GM18505 (cell line): ENCODE results near the gene DHDDS.
"Not testable (repeated sequence)": the region's sequence is repeated elsewhere in the genome, so short reads cannot be mapped to it uniquely, and the experiment has no call there.

Experiments
- ATAC-seq: cut with Tn5 transposase; IDR thresholded peaks from one replicate; pipeline ENCODE4 v1.9.1; 2021; ENCODE audit not compliant: unreplicated experiment
- POLR2A ChIP-seq: IDR thresholded peaks from 4 replicates; pipeline ENCODE4 v1.6.1; 2011; ENCODE audit warnings: borderline replicate concordance; ENCODE audit not compliant: insufficient read depth, insufficient read length; ENCODE audit errors: extremely low read depth

The DHDDS gene

DNA sequence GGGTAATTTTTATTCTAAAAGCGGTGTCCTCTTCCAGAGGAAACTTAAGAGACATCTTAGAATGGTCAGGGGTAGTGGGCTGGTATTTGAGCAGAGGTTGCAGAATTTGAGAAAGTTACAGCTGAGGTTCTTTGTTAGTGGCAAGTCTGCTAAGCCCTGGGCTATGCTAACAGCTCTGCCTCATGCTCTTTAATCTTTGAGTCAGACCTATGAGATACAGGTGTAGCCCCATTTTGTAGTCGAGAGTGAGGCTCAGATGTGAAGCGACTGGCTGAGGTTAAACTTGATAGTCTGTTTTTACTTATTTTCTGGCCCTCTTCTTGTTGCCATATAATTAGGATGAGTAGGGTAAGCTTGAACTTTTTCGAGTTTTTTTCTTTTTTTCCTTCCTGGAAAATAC is 44.8 kb downstream of the DHDDS start:
- ATAC-seq, result no peak
- peak; percentile 31 for TF ChIP-seq POLR2A

DNA sequence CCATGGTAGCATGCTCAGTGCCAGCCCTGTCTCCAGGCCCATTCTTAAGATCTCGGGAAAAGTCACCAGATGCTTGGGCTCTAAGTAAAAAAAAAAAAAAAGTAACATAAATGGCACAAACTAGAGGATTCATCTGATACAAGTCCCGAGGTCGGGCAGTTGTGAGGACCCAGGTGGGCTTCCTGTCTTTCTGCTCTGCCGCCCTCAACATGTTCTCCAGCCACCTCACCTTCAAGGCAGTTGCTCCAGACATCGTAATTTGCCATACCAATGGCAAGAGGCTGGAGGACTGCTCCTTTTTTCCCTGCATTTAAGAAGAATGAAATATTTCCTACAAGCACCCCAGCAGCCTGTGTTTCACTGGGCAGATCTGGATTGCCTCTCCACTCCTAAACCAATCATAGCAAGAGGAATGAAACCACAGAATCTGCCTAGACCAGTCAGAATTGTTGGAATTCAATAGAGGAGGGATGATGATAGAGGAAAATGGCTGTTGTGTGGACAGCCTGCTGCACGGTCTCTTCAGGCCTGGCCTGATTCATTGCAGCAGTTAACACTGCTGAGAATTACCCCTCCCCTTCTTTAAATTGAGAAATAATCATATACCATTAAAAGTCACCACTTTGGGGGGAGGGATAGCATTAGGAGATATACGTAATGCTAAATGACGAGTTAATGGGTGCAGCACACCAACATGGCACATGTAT is 45.5 kb downstream of the DHDDS start:
- no peak for ATAC-seq
- no peak for TF ChIP-seq POLR2A

DNA sequence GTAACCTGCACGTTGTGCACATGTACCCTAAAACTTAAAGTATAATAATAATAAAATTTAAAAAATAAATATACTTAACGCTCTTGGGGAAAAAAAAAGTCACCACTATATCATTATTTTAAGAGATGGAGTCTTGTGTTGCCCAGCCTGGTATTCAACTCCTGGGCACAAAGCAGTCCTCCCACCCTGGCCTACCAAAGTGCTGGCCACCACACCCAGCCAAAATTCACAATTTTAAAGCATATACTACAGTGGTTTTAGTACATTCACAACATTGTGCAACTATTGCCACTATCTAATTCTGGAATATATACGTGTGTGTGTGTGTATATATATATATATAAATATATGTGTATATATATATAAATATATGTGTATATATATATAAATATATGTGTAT is 46.0 kb downstream of the DHDDS start:
- TF ChIP-seq POLR2A, result no peak
- ATAC-seq, result no peak

DNA sequence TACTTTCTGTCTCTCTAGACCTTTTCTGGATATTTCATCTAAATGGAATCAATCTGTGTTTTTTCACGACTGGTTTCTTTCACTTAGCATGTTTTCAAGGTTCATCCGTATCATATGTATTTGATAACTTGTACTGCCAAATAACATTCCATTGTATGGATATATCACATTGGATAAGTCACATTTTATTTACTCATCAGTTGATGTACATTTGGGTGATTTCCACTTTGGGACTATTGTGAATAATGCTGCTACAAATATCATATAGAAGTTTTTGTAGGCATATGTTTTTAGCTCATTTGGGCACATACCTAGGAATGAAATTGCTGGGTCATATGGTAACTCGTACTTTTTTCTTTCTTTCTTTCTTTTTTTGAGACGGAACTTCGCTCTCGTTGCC is 46.9 kb downstream of the DHDDS start:
- no peak for TF ChIP-seq POLR2A
- no peak for ATAC-seq

DNA sequence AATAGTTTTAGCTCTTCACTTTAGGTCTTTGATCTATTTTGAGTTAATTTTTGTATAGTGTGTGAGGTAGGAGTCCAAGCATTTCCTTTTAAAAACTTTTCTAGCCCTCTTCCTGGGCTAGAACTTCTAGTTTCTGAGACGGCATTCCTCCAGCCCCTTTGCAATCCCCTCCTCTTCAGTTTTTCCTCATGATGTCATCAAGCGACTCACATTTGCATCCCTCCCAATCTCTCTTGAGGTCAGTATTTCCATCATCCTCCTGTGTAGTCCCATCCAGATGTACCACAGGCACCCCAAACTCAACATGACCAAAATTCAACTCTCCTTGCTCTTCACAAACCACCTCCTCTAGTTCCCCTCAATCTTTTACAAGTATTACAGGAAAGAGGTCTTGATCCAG is 50.8 kb downstream of the DHDDS start:
- ATAC-seq, result no peak
- TF ChIP-seq POLR2A, result no peak

DNA sequence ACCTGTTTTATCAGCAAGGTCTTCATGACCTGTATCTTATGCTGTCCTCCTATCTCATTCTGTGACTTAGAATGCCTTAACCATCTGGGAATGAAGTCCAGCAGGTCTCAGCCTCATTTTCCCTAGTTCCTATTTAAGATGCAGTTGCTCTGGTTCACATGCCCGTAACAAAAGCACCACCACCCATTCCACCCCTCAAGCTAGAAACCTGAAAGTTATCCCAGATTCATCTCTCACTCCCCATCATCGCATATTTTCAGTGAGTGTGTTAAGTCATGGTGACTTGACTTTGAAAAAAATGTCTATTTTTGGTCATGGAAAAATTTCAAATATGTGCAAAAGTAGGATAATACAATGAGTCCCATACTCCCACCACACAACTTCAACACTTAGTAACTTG is 51.9 kb downstream of the DHDDS start:
- no peak for ATAC-seq
- no peak for TF ChIP-seq POLR2A

DNA sequence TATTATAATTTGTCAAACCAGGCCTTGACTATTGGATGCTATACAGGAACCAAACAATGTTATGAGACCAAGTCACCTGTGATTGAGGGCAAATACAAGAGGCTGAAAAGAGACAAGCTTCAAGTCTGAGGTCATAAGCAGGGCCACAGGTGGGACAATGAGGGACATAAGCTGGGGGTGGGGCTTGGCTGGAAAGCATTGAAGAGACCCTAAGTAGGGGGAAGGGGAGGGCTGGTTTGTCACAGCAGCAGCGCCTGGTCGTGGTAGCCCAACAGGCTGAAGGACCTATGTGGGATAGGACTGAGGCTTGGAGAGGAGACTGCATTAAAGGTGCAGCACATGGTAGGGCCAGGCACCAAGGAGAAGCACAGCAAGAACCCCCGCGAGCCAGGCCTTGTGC is 58.0 kb downstream of the DHDDS start:
- TF ChIP-seq POLR2A, result no peak
- no peak for ATAC-seq

DNA sequence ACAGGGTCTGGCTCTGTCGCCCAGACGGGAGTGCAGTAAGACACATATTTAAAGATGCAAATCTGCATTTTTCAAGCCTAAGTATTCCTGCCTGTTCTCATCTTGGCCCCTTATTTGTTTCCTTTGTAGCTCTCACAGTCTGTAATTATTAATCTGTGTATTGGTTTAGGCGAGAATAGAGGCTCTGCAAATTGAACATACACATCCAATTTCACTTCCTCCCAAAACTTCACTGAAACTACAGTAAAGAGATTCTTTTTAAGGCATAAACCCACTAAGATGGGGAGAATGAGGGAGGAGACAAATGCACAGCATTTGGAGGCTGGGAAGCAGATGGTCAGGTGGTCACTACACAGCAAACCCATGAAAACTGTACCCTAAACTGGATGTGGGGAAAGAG is 61.1 kb downstream of the DHDDS start:
- no peak for ATAC-seq
- no peak for TF ChIP-seq POLR2A

DNA sequence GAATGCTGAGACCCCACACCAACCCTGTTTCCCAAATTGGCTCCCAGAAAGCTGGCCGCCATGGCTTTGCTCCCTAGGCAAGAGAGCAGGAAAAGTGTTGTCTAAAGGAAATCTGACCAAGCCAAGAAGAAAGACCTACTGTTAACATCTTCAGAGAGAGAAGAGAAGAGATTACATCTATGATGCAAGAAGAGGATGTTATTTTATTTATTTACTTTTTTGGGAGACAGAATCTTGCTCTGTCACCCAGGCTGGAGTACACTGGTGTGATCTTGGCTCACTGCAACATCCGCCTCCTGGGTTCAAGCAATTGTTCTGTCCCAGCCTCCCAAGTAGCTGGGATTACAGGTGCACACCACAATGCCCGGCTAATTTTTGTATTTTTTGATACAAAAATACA is 61.8 kb downstream of the DHDDS start:
- TF ChIP-seq POLR2A, result no peak
- no peak for ATAC-seq

DNA sequence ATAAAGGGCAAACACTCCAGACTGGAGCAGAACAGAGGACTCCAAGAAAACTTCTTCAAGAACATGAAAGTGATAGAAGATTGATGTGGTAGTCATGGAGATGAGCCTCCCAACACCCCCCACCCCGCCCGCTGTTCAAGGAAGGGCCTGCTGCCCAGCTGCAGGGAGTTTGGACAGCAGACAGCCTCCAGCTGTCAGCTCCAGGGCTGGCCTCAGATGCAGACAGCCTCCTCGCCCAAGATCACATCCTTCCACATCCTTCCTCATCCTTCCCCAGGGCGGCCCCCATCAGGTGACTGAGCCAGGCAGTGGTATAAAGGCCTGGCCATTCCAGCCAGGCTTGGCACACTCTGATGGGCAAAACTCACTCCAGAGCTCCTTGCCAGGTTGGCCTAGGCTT is 64.7 kb downstream of the DHDDS start:
- TF ChIP-seq POLR2A, result no peak
- ATAC-seq, result no peak

DNA sequence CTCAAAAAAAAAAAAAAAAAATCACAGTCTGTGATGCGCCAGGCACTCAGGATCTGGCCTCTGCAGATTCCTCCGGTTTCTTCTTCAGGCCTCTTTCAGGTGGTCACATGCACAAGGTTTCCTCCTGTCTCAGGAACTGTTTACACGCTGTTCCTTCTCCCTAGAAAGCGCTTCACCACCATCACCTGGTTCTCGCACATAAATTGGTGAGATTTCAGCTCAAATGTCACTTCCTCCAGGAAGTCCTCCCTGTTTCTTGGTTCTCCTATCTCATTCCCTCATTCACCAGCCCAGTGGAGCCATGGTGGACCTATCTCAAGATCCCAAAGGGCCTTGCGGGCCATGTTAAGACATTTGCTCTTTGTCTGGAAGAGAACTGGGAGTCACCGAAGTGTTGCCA is 66.8 kb downstream of the DHDDS start:
- ATAC-seq, result no peak
- TF ChIP-seq POLR2A, result no peak

DNA sequence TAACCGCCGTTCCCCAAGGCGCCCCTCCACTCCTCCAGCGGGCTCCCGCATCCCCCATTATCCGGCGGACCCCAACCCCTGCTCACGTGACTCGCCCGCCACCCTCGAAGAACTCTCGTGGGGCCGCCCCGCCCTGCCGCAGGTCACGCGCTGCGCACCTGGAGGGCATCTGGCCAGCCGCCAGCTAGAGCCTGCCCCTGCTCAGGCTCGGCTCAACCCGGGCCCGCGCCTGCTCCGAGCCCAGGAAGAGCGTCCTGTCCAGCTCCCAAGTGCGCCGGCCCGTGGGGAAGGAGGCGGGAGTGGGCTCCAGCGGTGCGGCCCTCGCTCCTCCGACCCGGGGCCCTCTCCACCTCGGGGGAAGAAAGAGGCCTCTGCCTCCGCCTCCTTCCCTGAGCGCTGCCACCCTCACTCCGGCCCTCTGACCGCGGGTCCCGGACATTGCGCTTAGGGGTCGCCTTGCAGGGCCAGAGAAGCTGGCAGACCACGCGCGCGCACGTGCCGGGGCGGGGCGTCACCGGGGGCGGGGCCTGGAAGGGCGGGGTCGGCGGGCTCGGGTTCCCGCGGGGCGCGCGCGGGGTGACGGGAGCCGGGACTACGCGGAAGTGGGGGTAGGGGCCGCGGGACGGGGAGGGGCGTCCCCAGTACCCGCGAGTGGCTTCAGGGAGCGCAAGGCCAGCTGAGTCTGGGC is 68.5 kb downstream of the DHDDS start:
- peak; percentile 34 for TF ChIP-seq POLR2A
- peak; percentile 66 for ATAC-seq

DNA sequence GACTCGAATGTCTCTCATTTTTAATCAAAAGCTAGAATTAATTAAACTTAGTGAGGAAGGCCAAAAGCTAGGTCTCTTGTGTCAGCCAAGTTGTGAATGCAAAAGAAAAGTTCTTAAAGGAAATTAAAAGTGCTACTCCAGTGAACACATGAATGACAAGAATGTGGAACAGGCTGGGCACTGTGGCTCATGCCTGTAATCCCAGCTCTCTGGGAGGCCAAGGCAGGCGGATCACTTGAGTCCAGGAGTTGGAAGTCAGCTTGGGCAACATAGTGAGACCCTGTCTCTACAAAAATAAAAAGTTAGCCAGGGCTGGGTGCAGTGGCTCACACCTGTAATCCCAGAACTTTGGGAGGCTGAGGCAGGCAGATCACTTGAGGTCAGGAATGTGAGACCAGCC is 78.6 kb downstream of the DHDDS start:
- not testable (repeated sequence) for ATAC-seq

DNA sequence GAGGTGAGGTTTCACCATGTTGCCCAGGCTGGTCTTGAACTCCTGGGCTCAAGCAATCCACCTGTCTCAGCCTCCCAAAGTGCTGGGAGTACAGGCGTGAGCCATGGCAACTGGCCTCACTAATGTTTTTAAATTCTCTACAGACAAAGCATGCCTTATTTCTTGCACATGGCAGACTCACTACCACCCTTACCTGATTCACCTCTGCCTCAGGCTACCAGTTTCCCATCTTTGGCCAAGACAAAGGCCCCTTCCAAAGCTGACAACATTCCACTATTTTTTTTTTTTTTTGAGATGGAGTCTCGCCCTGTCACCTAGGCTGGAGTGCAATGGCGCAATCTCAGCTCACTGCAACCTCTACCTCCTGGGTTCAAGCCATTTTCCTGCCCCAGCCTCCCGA is 83.7 kb downstream of the DHDDS start:
- ATAC-seq, result not testable (repeated sequence)
